H9 (cell line): ENCODE data around the gene OTULINL. TPM values are rescaled to one million over a fixed set of nuclear protein-coding genes. Genes with fewer than 3 reads are reported as not detected.

ENCODE experiments used
- DNase-seq: peaks from one replicate; pipeline ENCODE4 v3.0.0-alpha.2; 2017
- H2AFZ ChIP-seq: one replicate; pipeline ENCODE4 v1.6.1; 2013; ENCODE audit warnings: mild to moderate bottlenecking, low read length, control low read depth, moderate library complexity
- H2AK5ac ChIP-seq: 2 replicates; pipeline ENCODE4 v1.6.1; 2013; ENCODE audit warnings: low read length, control low read depth, mixed read lengths; ENCODE audit not compliant: insufficient read length
- H2BK120ac ChIP-seq: one replicate; pipeline ENCODE4 v1.6.1; 2013; ENCODE audit warnings: low read depth, mild to moderate bottlenecking, low read length, control low read depth, inconsistent platforms; ENCODE audit not compliant: poor library complexity, severe bottlenecking
- H2BK12ac ChIP-seq: 2 replicates; pipeline ENCODE4 v1.6.1; 2013; ENCODE audit warnings: low read length, control low read depth, mixed read lengths, low read depth; ENCODE audit not compliant: insufficient read length
- H2BK15ac ChIP-seq: 2 replicates; pipeline ENCODE4 v1.6.1; 2013; ENCODE audit warnings: low read depth, low read length, control low read depth
- H2BK20ac ChIP-seq: one replicate; pipeline ENCODE4 v1.6.1; 2013; ENCODE audit warnings: low read depth, mild to moderate bottlenecking, low read length, control low read depth, inconsistent platforms; ENCODE audit not compliant: poor library complexity, severe bottlenecking
- H2BK5ac ChIP-seq: 2 replicates; pipeline ENCODE4 v1.6.1; 2013; ENCODE audit warnings: low read length, control low read depth, mixed read lengths; ENCODE audit not compliant: insufficient read length
- H3K14ac ChIP-seq: 2 replicates; pipeline ENCODE4 v1.6.1; 2013; ENCODE audit warnings: low read length, control low read depth; ENCODE audit not compliant: insufficient read depth
- H3K18ac ChIP-seq: 2 replicates; pipeline ENCODE4 v1.6.1; 2013; ENCODE audit warnings: low read depth, mild to moderate bottlenecking, mixed read lengths, low read length, control low read depth; ENCODE audit not compliant: insufficient read length
- H3K23ac ChIP-seq: 2 replicates; pipeline ENCODE4 v1.6.1; 2013; ENCODE audit warnings: low read length, control low read depth, mixed read lengths, low read depth; ENCODE audit not compliant: insufficient read length
- H3K23me2 ChIP-seq: 2 replicates; pipeline ENCODE4 v1.6.1; 2013; ENCODE audit warnings: low read depth, mild to moderate bottlenecking, mixed read lengths, low read length, control low read depth; ENCODE audit not compliant: insufficient read length, poor library complexity, severe bottlenecking
- H3K27ac ChIP-seq: 2 replicates; pipeline ENCODE4 v1.5.1; 2013; ENCODE audit warnings: low read length, control low read depth, mixed read lengths, low read depth; ENCODE audit not compliant: insufficient read length
- H3K27me3 ChIP-seq: 2 replicates; pipeline ENCODE4 v1.6.1; 2013; ENCODE audit warnings: low read length, control low read depth, inconsistent platforms; ENCODE audit not compliant: insufficient read depth
- H3K4ac ChIP-seq: 2 replicates; pipeline ENCODE4 v1.6.1; 2013; ENCODE audit warnings: low read depth, mild to moderate bottlenecking, control low read depth, inconsistent platforms, low read length, moderate library complexity
- H3K4me1 ChIP-seq: 2 replicates; pipeline ENCODE4 v1.6.1; 2013; ENCODE audit warnings: low read length, control low read depth, inconsistent platforms; ENCODE audit not compliant: insufficient read depth
- H3K4me2 ChIP-seq: 2 replicates; pipeline ENCODE4 v1.6.1; 2013; ENCODE audit warnings: low read length, control low read depth, mixed read lengths; ENCODE audit not compliant: insufficient read length, insufficient read depth
- H3K56ac ChIP-seq: 2 replicates; pipeline ENCODE4 v1.6.1; 2013; ENCODE audit warnings: low read depth, mild to moderate bottlenecking, mixed read lengths, low read length, control low read depth; ENCODE audit not compliant: insufficient read length
- H3K79me1 ChIP-seq: 2 replicates; pipeline ENCODE4 v1.6.1; 2013; ENCODE audit warnings: low read depth, mild to moderate bottlenecking, moderate library complexity, low read length, control low read depth, inconsistent platforms; ENCODE audit not compliant: insufficient read depth, poor library complexity, severe bottlenecking
- H3K79me2 ChIP-seq: 2 replicates; pipeline ENCODE4 v1.6.1; 2013; ENCODE audit warnings: low read length, control low read depth, inconsistent platforms; ENCODE audit not compliant: insufficient read depth
- H3K9ac ChIP-seq: 2 replicates; pipeline ENCODE4 v1.6.1; 2013; ENCODE audit warnings: low read length, control low read depth, mixed read lengths; ENCODE audit not compliant: insufficient read length; ENCODE audit errors: extremely low read depth
- H3K9me3 ChIP-seq: one replicate; pipeline ENCODE4 v1.6.1; 2013; ENCODE audit warnings: low read depth, low read length, inconsistent platforms; ENCODE audit not compliant: control insufficient read depth
- H3T11ph ChIP-seq: one replicate; pipeline ENCODE4 v1.6.1; 2013; ENCODE audit warnings: mild to moderate bottlenecking, low read length, control low read depth, inconsistent platforms
- H4K20me1 ChIP-seq: one replicate; pipeline ENCODE4 v1.6.1; 2013; ENCODE audit not compliant: control insufficient read depth, insufficient read length, insufficient read depth
- H4K5ac ChIP-seq: 2 replicates; pipeline ENCODE4 v1.6.1; 2013; ENCODE audit warnings: low read depth, mild to moderate bottlenecking, mixed read lengths, low read length, control low read depth; ENCODE audit not compliant: insufficient read length
- H4K8ac ChIP-seq: replicated peaks from 2 replicates; pipeline ENCODE4 v1.6.1; 2013; ENCODE audit warnings: low read length, control low read depth, mixed read lengths, low read depth; ENCODE audit not compliant: insufficient read length
- H4K91ac ChIP-seq: 2 replicates; pipeline ENCODE4 v1.6.1; 2013; ENCODE audit warnings: low read depth, mild to moderate bottlenecking, moderate library complexity, mixed read lengths, low read length, control low read depth; ENCODE audit not compliant: insufficient read length
- H3K27ac Mint-ChIP-seq, 3 experiments: 2 replicates in 2 of 3; 3 replicates in 1 of 3; pipeline ENCODE4 v1.8.0; 2020 to 2021; ENCODE audit warnings: mixed read lengths in 3 of 3, mild to moderate bottlenecking in 1 of 3, moderate library complexity in 1 of 3
- H3K27me3 Mint-ChIP-seq: 2 replicates; pipeline ENCODE4 v1.8.0; 2021; ENCODE audit warnings: low read depth, mild to moderate bottlenecking, moderate library complexity, mixed read lengths
- H3K36me3 Mint-ChIP-seq, 3 experiments: 2 replicates in 2 of 3; 3 replicates in 1 of 3; pipeline ENCODE4 v1.8.0; 2020 to 2021; ENCODE audit warnings: low read depth in 3 of 3, mixed read lengths in 3 of 3; ENCODE audit not compliant: insufficient read depth in 1 of 3
- H3K4me1 Mint-ChIP-seq, 2 experiments: 2 replicates each; pipeline ENCODE4 v1.8.0; 2020; ENCODE audit warnings: mixed read lengths in 2 of 2
- H3K4me3 Mint-ChIP-seq, 2 experiments: 2 replicates in 1 of 2; 3 replicates in 1 of 2; pipeline ENCODE4 v1.8.0; 2020 to 2021; ENCODE audit warnings: mild to moderate bottlenecking in 2 of 2, mixed read lengths in 2 of 2, moderate library complexity in 1 of 2
- H3K9me3 Mint-ChIP-seq, 2 experiments: 2 replicates in 1 of 2; 3 replicates in 1 of 2; pipeline ENCODE4 v1.8.0; 2020; ENCODE audit warnings: mild to moderate bottlenecking in 2 of 2, mixed read lengths in 2 of 2, moderate library complexity in 1 of 2
- WGBS: extraction: QIAGEN DNeasy Blood & Tissue Kit; methylation state at CpG from one replicate; pipeline ENCODE4 v1.1.7; 2013; ENCODE audit warnings: missing lambda C conversion rate, low lambda C conversion rate, mixed read lengths; ENCODE audit not compliant: insufficient read length; ENCODE audit errors: extremely low coverage; 5-methylcytosine and 5-hydroxymethylcytosine counted together
- total RNA-seq: library from RNA; stranded (reverse); gene quantifications from 2 replicates; pipeline ENCODE4 v1.2.1, GENCODE V29; 2021
- TF ChIP-seq, protein P1 (sequence below): fragments of 200-600 bp; sonication (generic); conservative IDR thresholded peaks from 3 replicates; pipeline ENCODE4 v1.8.0; 2021; ENCODE audit warnings: antibody characterized with exemption, mild to moderate bottlenecking

Gene OTULINL
- total RNA-seq, 1 experiment from 2014 or later, result 7.5 TPM

DNA sequence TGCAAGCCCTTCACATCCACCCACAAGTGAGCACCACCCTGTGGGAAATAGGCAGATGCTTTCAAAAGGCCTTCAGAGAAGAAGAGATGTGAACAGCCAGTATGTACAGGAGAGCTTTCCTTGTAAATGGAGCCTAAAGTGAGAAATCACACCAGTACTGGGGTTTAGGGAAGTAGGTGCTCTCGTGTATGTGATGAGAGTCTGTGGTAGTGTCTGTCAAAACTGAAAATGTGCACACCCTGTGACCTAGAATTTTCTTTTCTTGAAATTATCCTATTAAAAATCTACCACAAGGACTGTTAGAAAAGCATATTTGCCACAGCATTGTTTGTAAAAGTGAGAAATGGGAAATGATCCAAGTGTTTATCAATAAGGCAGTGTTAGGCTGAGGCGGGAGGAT, 16.6 kb downstream of the OTULINL start:
- peaks cover 4 to 7% of the 10 kb centered on the region in 2 experiments; a peak in 3 of 5 replicates for H3K9me3 Mint-ChIP-seq
- no peaks in the 10 kb centered on the region for H3K27me3 ChIP-seq
- TF ChIP-seq, protein P1, sequence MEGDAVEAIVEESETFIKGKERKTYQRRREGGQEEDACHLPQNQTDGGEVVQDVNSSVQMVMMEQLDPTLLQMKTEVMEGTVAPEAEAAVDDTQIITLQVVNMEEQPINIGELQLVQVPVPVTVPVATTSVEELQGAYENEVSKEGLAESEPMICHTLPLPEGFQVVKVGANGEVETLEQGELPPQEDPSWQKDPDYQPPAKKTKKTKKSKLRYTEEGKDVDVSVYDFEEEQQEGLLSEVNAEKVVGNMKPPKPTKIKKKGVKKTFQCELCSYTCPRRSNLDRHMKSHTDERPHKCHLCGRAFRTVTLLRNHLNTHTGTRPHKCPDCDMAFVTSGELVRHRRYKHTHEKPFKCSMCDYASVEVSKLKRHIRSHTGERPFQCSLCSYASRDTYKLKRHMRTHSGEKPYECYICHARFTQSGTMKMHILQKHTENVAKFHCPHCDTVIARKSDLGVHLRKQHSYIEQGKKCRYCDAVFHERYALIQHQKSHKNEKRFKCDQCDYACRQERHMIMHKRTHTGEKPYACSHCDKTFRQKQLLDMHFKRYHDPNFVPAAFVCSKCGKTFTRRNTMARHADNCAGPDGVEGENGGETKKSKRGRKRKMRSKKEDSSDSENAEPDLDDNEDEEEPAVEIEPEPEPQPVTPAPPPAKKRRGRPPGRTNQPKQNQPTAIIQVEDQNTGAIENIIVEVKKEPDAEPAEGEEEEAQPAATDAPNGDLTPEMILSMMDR, result no peak
- no peak overlapping the region for H2BK12ac ChIP-seq
- H3K9me3 ChIP-seq, result no peaks in the 10 kb centered on the region
- H3K4me1 Mint-ChIP-seq, result peaks cover 0 to 4% of the 10 kb centered on the region in 2 experiments; a peak in 1 of 4 replicates
- no peak overlapping the region for H3K4ac ChIP-seq
- H3K27ac Mint-ChIP-seq, result no peak overlapping the region; a peak in 1 of 7 replicates
- H3K79me1 ChIP-seq, result no peaks in the 10 kb centered on the region
- no peak overlapping the region for H4K8ac ChIP-seq
- H2BK5ac ChIP-seq, result no peak overlapping the region
- no peaks in the 10 kb centered on the region for H3K79me2 ChIP-seq
- no peak overlapping the region for H3K4me3 Mint-ChIP-seq
- no peak overlapping the region for H2BK120ac ChIP-seq
- no peak overlapping the region for H4K5ac ChIP-seq
- H4K91ac ChIP-seq, result no peak overlapping the region
- H3K27me3 Mint-ChIP-seq, result no peaks in the 10 kb centered on the region; the same call in 1 of the 2 replicates
- H2BK15ac ChIP-seq, result no peak overlapping the region
- no peak overlapping the region for H3K14ac ChIP-seq
- H3K9ac ChIP-seq, result no peak overlapping the region
- H3T11ph ChIP-seq, result no peak overlapping the region
- no peaks in the 10 kb centered on the region for H4K20me1 ChIP-seq
- no peaks in the 10 kb centered on the region for H3K4me1 ChIP-seq
- H2AFZ ChIP-seq, result no peak overlapping the region
- H3K18ac ChIP-seq, result no peak overlapping the region
- no peak overlapping the region for H2BK20ac ChIP-seq
- no peaks in the 10 kb centered on the region for H3K23me2 ChIP-seq
- no peak overlapping the region for H2AK5ac ChIP-seq
- WGBS, result no CpG with 5 or more reads among the region's 2 CpGs
- H3K36me3 Mint-ChIP-seq, result peaks cover 0 to 18% (median 3%) of the 10 kb centered on the region in 3 experiments; a peak in 3 of 7 replicates
- no peak overlapping the region for H3K56ac ChIP-seq
- no peak for DNase-seq
- no peak overlapping the region for H3K4me2 ChIP-seq
- no peak overlapping the region for H3K23ac ChIP-seq
- H3K27ac ChIP-seq, result no peak overlapping the region
